NCI-H69 (cell line): ENCODE measurements around the gene DYNC1LI2.
"Not testable (repeated sequence)": the region's sequence is repeated elsewhere in the genome, so short reads cannot be mapped to it uniquely, and the experiment has no call there.

Experiments
- DNase-seq: peaks from one replicate; lab custom pipeline; 2025; lab: John Stamatoyannopoulos, UW

Gene DYNC1LI2

DNA sequence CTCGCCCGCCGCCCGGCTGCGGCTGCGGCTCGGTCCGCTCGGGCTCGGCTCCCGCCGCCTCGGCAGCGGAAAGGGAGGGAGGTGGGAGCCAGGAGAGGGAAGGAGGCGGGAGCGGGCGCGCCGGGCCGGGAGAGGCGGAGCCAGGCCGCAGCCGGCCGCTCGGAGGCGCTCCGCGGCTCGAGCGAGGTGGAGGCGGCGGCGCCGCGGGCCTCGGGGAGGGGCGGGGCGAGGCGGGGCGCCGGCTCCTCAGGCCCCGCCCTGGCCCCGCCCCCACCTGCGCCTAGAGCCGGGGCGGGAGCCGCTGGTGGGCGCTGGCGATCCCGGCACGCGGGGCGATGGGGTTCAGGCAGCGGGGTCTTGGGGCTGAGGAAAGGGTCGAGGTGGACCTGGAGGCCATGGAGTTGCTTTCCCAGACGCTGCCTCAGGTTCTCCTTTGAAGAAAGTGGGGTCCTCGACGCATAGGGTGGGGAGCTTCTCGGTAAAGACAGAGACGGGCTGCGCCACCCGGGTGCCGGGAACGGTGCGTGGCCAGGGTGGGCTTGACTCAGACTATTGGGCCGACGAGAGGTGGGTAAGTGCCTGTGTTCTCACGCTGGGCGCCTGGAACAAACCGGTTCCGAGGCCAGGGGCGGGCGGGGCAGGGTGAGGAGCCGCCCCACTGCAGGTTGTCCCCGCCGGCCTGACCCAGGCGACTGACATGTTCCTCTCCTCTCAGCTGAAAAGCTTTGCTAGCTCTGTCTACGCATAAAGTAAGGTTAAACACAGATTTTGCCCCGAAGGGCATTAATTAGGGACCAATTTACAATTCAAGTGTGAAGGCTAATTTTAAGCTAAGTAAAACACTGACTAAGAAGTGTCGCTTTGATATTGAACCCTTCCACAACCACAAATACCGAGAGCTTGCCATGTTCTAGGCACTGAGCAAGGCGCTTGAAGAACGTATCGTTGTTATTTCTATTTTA lies 54.5 kb downstream of the DYNC1LI2 start, which contains the start of gene CMTM4:
Gene CMTM4 (minus strand): TSS at position 75 of the 962 bp plus-strand sequence. CDS start 218 bp downstream, outside the sequence.
- peak; percentile 90 for DNase-seq

DNA sequence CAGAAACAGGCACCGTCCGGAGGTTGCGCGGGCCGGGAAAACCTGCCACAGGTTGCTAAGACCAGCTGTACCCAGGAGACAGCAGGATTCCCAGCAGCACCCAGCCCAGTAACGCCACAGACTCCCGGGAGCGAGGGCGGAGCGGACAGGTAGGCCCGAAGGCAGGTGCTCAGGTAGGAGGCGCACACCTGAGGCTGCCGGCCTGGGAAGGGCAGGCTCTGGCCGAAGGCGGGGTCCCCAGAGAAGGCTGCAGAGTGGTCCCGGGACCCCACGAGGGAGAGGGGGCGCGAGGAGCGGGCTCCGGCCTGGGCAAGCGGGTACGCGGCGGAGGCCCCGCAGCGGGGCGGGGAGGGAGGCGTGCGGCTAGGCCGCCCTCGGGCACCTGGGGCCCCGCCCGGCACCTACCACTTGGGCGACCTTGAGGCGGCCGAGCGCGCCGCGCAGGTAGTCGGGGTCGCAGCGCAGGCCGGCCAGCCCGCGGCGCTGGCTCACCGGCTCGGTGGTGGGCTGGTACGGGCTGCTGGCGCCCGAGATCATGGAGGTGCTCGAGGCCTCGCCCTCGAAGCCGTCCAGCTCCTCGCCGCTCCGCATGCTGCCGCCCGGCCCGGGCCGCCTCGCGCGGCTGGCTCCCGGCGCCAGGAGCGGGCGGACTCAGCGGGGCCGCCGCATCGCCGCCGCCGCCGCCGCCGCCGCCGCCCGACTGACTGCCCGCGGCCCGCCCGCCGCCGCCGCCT lies 55.3 kb downstream of the DYNC1LI2 start:
- DNase-seq: peak; percentile 72

DNA sequence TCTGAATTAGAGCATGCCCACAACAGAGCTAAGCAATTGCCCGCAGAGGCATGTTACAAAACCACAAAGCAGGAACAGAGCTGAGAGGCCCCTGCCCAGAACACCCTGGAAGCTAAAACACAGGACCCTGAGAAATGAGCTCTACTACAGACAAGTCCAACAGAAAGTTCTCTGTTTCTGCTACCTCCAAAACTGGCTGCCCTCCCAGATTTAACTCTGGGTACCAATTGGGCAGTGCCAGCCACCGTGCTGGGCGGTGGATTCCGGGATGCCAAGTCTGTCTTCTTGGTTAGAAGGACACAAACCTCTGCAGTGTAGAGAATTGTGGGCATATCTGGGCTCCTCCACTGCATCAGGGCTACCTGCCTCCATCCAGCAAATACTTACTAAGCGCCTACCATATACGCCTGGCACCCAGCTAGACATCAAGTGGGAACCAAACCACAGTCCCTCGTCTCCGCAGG lies 55.9 kb downstream of the DYNC1LI2 start:
- DNase-seq: peak; percentile 22

DNA sequence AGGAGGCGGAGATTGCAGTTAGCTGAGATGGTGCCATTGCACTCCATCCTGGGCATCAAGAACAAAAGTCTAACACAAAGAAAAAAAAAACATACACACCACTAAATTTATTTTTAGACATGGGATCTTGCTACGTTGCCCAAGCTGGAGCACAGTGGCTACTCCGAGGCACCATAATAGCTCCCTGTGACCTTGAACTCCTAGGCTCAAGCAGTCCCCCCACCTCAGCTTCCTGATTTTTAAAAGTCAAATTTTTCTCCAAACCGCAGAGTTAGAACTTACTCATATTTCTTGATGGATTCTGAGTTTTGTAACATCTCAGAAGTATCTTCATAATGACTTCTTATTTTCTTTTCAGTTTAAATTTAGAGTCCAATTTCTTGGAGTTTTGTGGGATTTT lies 58.3 kb downstream of the DYNC1LI2 start:
- DNase-seq: no peak

DNA sequence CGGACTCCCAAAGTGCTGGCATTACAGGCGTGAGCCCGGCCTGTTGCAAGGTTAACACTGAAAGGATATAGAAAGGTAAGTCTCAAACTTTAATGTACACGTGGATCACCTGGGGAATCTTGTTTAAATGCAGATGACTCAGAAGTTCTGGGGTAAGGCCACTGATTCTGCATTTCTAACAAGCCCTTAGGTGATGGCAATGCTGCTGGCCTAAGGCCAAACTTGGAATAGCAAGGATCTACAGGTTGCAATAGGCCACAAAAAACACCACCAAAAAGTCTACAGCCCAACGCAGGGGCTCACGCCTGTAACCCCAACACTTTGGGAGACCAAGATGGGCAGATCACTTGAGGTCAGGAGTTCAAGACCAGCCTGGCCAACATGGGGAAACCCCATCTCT lies 59.1 kb downstream of the DYNC1LI2 start:
- peak; percentile 3 for DNase-seq

DNA sequence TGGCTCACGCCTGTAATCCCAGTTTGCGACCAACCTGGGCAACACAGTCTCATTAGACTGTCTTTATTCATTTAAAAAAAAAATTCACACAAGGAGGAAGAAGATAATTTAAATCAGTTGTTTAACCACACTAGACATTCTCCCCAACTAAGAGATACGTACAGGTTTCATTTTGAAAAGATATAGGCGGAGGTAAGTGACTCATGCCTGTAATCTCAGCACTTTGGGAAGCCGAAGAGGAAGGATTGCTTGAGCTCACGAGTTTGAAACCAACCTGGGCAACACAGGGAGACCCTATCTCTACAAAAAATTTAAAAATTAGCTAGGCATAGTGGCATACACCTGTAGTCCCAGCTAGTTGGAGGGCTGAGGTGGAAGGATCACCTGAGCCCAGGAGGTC lies 60.2 kb downstream of the DYNC1LI2 start:
- no peak for DNase-seq

DNA sequence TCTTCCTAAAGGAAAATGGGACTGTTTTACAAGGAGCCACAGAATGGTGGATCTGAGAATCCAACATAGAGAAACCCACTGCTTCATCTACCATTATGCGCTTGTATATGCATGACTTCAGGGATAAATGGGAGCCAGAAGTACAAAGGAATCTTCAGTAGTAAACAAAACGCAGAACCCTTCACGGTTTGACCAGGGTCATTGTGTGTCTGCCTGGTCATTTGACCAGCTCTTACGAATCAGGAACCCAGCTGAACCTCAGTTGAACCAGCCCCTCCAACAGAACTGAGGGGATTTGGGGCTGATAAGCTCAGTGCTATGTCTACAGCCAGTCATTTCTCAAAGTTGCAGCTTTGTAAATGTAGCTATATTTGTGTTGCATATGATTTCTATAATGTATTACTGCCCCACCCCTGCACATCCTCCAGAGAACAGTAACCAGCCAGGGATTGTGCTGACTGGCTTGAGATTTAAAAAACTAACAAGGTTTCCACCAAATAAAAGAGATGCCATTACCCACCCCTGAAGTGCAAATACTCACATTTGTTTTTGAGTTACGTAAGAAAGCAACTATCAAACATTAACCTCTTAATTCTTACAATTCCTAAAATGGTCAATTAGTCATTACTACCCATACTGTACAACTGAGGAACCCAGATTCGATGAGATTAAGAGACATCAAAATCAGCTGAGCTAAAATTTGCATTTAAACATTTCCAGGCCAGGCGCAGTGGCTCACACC lies 61.1 kb downstream of the DYNC1LI2 start:
- no peak for DNase-seq

DNA sequence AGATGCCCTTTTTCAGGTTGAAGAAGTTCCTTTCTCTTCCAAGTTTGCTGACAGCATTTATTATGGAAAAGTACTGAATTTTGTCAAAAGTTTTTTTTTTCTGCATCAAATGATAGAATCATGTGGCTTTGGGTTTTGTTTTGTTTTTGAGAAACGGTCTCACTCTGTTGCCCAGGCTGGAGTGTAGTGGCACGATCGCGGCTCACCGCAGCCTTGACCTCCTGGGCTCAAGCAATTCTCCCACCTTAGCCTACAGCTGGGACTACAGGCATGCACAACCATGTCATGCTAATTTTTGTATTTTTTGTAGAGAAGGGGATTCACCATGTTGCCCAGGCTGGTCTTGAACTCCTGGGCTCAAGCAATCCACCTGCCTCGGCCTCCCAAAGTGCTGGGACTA lies 62.1 kb downstream of the DYNC1LI2 start:
- DNase-seq: no peak

DNA sequence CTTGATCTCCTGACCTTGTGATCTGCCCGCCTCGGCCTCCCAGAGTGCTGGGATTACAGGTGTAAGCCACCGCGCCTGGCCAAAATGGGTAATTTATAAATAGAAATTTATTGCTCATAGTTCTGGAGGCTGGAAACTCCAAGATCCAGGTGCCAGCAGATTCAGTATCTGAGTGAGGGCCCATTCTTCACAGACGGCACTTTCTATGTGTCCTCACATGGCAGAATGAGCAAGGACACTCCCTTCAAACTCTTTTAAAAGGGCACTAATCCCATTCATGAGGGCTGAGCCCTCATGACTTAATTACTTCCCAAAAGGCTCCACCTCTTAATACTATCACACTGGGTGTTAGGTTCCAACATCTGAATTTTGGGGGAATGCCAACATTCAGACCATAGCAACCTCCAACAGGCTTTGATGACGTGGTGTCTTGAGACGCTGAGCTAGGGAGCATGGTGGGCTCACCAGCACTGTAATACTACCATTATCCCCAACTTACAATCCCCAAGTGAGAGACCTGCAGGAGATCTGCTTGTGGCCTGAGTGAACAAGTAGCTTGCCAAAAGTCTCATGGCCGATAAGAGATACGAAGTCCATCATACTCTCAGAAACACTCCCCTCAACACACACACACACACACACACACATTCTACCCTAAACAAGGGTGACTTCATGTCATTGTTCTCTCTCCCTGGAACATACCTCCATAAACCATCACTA lies 63.3 kb downstream of the DYNC1LI2 start:
- DNase-seq: peak; percentile 4

DNA sequence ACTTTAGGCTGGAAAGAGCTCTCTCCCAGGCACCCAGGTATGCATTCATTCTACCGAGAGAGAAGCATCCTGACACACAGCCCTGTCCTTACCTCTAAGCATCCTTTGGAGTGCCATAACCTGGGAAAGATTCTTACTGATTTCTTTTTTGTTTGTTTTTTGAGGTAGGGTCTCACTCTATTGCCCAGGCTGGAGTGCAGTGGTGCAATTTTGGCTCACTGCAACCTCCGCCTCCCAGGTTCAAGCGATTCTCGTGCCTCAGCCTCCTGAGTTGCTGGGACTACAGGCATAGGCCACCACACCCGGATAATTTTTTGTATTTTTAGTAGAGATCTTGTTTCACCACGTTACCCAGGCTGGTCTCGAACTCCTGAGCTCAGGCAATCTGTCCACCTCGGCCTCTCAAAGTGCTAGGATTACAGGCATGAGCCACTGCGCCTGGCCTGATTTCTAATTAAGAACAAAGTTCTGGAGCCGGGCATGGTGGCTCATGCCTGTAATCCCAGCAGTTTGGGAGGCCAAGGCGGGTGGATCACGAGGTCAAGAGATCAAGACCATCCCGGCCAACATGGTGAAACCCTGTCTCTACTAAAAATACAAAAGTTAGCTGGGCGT lies 65.8 kb downstream of the DYNC1LI2 start:
- DNase-seq: not testable (repeated sequence)

DNA sequence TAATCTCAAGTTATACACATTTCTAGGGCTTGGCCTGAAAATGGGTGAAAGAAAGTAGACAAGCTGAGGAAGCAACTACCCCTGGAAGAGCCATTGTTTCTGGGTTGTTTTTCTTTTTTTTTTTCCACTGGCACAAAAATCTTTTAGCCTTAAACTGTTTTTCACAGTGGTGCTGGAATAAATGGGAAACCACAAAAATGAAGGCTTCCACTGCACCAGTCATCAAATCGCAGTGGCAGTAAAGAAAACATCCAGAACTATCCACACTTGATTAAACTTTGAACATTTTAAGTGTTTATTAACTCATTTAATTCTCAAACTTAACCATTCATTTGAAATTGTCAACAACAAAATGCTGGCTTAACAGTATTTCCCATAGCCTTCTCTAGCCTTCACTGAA lies 69.1 kb downstream of the DYNC1LI2 start:
- no peak for DNase-seq

DNA sequence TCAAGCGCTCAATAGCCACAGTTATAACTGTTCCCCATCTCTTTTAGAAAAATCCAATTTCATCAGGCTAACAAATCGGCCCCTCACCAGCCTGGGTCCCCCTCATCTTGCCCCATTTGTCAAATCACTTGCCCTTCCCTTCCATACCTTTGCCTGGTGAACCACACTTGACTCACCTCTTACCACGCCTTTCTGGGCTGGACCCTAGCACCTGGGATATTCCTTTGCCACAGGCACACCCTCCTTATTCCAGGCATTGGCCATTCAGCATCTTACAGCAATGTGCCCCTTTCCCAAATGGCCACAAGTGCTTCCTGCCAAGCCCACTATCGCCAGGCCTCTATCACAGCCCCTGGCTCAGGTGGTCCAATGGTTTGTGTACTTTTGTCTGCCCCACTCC lies 69.7 kb downstream of the DYNC1LI2 start:
- no peak for DNase-seq

DNA sequence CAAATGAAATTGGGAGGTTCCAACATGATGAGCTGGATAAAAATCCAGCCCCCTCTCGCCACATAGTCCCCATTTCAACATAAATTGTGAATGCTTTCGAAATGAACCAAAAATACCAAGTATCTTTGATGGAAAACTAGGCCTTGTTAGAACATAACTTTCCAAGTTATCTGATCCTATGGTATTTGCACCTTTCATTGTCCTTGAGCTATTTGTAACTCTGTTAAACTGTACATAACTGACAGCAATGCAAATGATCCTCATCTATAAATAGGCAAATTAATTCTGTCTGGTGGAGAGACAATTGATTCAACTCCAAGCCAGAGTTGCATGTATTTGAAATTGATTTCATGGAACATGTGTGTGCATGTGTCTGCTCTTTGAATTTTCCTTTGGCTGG lies 73.1 kb downstream of the DYNC1LI2 start:
- no peak for DNase-seq

DNA sequence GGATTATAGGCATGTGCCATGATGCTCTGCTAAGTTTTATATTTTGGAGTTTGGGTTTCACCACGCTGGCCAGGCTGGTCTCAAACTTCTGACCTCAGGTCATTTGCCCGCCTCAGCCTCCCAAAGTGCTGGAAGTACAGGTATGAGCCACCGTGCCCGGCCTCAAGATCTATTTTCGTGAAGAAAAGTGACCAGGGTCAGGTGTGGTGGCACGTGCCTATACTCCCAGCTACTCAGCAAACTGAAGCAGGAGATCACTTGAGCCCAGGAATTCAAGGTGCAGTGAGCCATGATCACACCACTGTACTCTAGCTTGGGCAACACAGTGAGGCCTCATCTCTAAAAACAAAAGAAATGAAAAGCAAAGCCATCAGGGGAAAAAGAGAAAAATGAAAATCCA lies 73.6 kb downstream of the DYNC1LI2 start:
- DNase-seq: no peak

DNA sequence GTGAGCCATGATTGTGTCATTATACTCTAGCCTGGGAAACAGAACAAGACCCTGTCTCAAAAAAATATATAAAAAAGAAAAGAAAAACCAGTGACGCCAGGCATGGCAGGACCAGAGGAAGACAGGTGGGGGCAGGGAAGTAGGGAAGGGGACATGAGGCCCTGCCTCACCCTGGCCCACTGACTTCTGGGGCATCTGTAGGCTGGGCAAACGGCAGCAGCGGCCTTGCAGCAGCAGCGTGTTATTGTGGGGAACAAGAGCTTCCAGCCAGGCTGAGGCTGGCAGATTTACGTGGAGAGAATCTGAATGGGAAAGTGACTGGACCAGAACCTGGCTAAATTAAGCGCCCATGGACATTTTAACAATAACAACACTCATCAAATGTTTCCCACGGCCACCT lies 74.2 kb downstream of the DYNC1LI2 start:
- DNase-seq: no peak

DNA sequence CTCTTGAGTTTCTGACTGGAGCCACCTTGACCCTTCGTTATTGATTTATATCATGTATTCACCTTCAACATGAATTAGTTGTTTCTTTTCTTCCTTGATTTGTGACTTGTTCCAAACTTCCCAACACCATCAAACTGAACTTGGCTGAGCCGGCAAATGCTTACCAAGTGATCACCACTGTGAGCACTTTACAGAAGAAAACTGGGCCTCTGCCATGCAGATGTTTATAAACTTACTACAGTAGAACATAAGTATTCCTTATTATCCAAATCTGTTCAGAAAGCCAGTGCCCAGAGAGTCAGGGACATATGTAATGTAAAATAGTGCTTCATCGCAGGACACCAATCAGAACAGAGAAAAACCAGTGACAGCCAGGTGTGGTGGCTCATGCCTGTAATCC lies 74.8 kb downstream of the DYNC1LI2 start:
- DNase-seq: no peak

DNA sequence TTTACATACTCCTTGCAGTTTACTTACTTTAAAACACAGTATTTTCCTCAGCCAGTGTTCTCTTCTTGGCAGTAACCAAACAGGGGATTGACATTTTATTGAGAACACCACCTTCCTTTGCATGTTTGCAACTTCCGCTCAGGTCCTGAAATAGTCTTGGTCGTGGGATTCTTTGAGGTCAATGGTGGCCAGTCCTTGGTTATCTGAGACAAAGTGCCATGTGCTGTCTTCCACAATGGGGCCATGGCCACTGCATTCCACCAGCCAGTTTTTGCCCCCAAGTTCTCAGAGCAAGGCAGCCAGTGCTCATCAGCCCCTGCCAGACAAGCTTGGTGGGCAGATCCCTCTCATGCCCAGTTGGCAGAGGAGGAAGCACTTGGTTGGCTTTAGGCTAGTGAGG lies 77.7 kb downstream of the DYNC1LI2 start:
- no peak for DNase-seq
